H1 (cell line): Measurements from ENCODE around the gene FKBP1B. TPM values are rescaled to one million over a fixed set of nuclear protein-coding genes. Genes with fewer than 3 reads are reported as not detected.

Source experiments
- CTCF ChIA-PET: fragments of 300-600 bp; sonication (Branson Sonifier 250); formaldehyde crosslinking; loops from one replicate; lab custom pipeline; 2021; ENCODE audit not compliant: partially characterized antibody; lab: Charles Lee
- POLR2A ChIA-PET: fragments of 300-600 bp; sonication (Branson Sonifier 250); formaldehyde crosslinking; loops from one replicate; lab custom pipeline; 2021; ENCODE audit warnings: inconsistent platforms; ENCODE audit not compliant: partially characterized antibody; lab: Charles Lee
- DNase-seq, 2 experiments: peaks; one replicate each; pipeline versions ENCODE4 v3.0.0 to v3.0.0-alpha.2; 2010 to 2022; ENCODE audit warnings: low spot score in 2 of 2, low read depth in 1 of 2, mixed read lengths in 1 of 2
- FAIRE-seq: peaks from 2 replicates; lab custom pipeline; 2011; peaks lifted over from hg19 to GRCh38; lab: Jason Lieb, UNC
- H2AFZ ChIP-seq: 2 replicates; pipeline ENCODE4 v1.8.1; 2012; ENCODE audit warnings: low read length, inconsistent platforms
- H2AK5ac ChIP-seq: 2 replicates; pipeline ENCODE4 v1.6.1; 2013; ENCODE audit warnings: low read depth, low read length
- H2BK120ac ChIP-seq: replicated peaks from 2 replicates; pipeline ENCODE3; 2013; ENCODE audit warnings: low read depth, low read length, inconsistent platforms
- H2BK12ac ChIP-seq: 2 replicates; pipeline ENCODE4 v1.6.1; 2013; ENCODE audit warnings: low read depth, low read length
- H2BK15ac ChIP-seq: 2 replicates; pipeline ENCODE4 v1.6.1; 2013; ENCODE audit warnings: low read length
- H2BK20ac ChIP-seq: 2 replicates; pipeline ENCODE4 v1.6.1; 2013; ENCODE audit warnings: low read length
- H2BK5ac ChIP-seq: 2 replicates; pipeline ENCODE4 v1.6.1; 2013; ENCODE audit warnings: low read depth, low read length
- H3K14ac ChIP-seq: 2 replicates; pipeline ENCODE4 v1.6.1; 2013; ENCODE audit warnings: inconsistent platforms; ENCODE audit not compliant: insufficient read length
- H3K18ac ChIP-seq: 2 replicates; pipeline ENCODE4 v1.6.1; 2013; ENCODE audit warnings: low read length; ENCODE audit errors: extremely low read depth
- H3K23ac ChIP-seq: 2 replicates; pipeline ENCODE4 v1.6.1; 2013; ENCODE audit warnings: inconsistent platforms; ENCODE audit not compliant: insufficient read length
- H3K23me2 ChIP-seq: 2 replicates; pipeline ENCODE4 v1.6.1; 2013; ENCODE audit warnings: low read depth, low read length
- H3K27ac ChIP-seq: 2 replicates; pipeline ENCODE4 v1.6.1; 2011; ENCODE audit warnings: low read depth, low read length, inconsistent platforms
- H3K27me3 ChIP-seq, 4 experiments: replicated peaks in 1 of 4; 1 replicate in 1 of 4; 2 replicates in 3 of 4; pipeline versions ENCODE4 v1.6.1 to v1.8.1; 2011 to 2013; ENCODE audit warnings: low read length in 3 of 4, mild to moderate bottlenecking in 3 of 4, inconsistent platforms in 2 of 4, mixed read lengths in 2 of 4, moderate library complexity in 1 of 4; ENCODE audit not compliant: control insufficient read depth in 3 of 4, insufficient read depth in 3 of 4; ENCODE audit errors: extremely low read depth in 1 of 4
- H3K36me3 ChIP-seq, 4 experiments: 2 replicates each; pipeline versions ENCODE4 v1.6.1 to v1.8.1; 2011 to 2013; ENCODE audit warnings: mild to moderate bottlenecking in 4 of 4, low read length in 3 of 4, moderate library complexity in 2 of 4, control low read depth in 1 of 4, inconsistent platforms in 1 of 4; ENCODE audit not compliant: insufficient read depth in 4 of 4, control insufficient read depth in 2 of 4
- H3K4ac ChIP-seq: replicated peaks from 2 replicates; pipeline ENCODE3; 2013; ENCODE audit warnings: low read length, low read depth, mixed read lengths, inconsistent platforms; ENCODE audit not compliant: insufficient read length
- H3K4me1 ChIP-seq, 4 experiments: replicated peaks in 1 of 4; 1 replicate in 1 of 4; 2 replicates in 3 of 4; pipeline versions ENCODE4 v1.6.1 to v1.8.1; 2011 to 2013; ENCODE audit warnings: low read length in 3 of 4, inconsistent platforms in 2 of 4, mixed read lengths in 1 of 4; ENCODE audit not compliant: insufficient read depth in 4 of 4, control insufficient read depth in 3 of 4
- H3K4me2 ChIP-seq, 2 experiments: 2 replicates each; pipeline versions ENCODE4 v1.6.1 to v1.8.1; 2011 to 2013; ENCODE audit warnings: low read depth in 2 of 2, low read length in 2 of 2, control low read depth in 1 of 2, inconsistent platforms in 1 of 2, mild to moderate bottlenecking in 1 of 2; ENCODE audit not compliant: insufficient read depth in 1 of 2
- H3K4me3 ChIP-seq, 4 experiments: fragments of 200-600, 300-600 bp in 1 of 4; sonication (generic), shearing (Covaris generic), sonication (Bioruptor Twin) in 1 of 4; 2 replicates each; pipeline versions ENCODE4 v1.5.1 to v1.8.1; 2011 to 2016; ENCODE audit warnings: low read length in 4 of 4, low read depth in 3 of 4, control low read depth in 2 of 4, inconsistent platforms in 2 of 4, mild to moderate bottlenecking in 2 of 4, mixed read lengths in 1 of 4, moderate library complexity in 1 of 4; ENCODE audit not compliant: insufficient read depth in 2 of 4; ENCODE audit errors: extremely low read depth in 1 of 4
- H3K56ac ChIP-seq: replicated peaks from 2 replicates; pipeline ENCODE3; 2013; ENCODE audit warnings: low read depth, mild to moderate bottlenecking, mixed read lengths, low read length, inconsistent platforms; ENCODE audit not compliant: insufficient read length
- H3K79me1 ChIP-seq: 2 replicates; pipeline ENCODE4 v1.6.1; 2013; ENCODE audit warnings: low read depth, low read length, control low read depth
- H3K79me2 ChIP-seq, 2 experiments: 2 replicates each; pipeline versions ENCODE4 v1.6.1 to v1.8.1; 2012 to 2013; ENCODE audit warnings: low read length in 2 of 2, mild to moderate bottlenecking in 2 of 2, inconsistent platforms in 1 of 2; ENCODE audit not compliant: insufficient read depth in 2 of 2, control insufficient read depth in 1 of 2
- H3K9ac ChIP-seq, 4 experiments: replicated peaks in 1 of 4; 1 replicate in 1 of 4; 2 replicates in 3 of 4; pipeline versions ENCODE4 v1.6.1 to v1.8.1; 2011 to 2013; ENCODE audit warnings: low read depth in 3 of 4, low read length in 3 of 4, control low read depth in 2 of 4, mild to moderate bottlenecking in 2 of 4, moderate library complexity in 2 of 4, inconsistent platforms in 1 of 4; ENCODE audit errors: extremely low read depth in 1 of 4
- H3K9me3 ChIP-seq, 2 experiments: 2 replicates each; pipeline versions ENCODE4 v1.6.1 to v1.8.1; 2012 to 2013; ENCODE audit warnings: mild to moderate bottlenecking in 2 of 2, moderate library complexity in 2 of 2, control low read depth in 1 of 2, inconsistent platforms in 1 of 2, low read depth in 1 of 2, low read length in 1 of 2, mixed read lengths in 1 of 2; ENCODE audit not compliant: insufficient read depth in 2 of 2
- H4K20me1 ChIP-seq, 2 experiments: replicated peaks in 1 of 2; 2 replicates each; pipeline versions ENCODE3 to v1.8.1; 2011 to 2013; ENCODE audit warnings: inconsistent platforms in 2 of 2, low read length in 2 of 2, mild to moderate bottlenecking in 1 of 2; ENCODE audit not compliant: insufficient read depth in 2 of 2, control insufficient read depth in 1 of 2
- H4K5ac ChIP-seq: 2 replicates; pipeline ENCODE4 v1.6.1; 2013; ENCODE audit warnings: low read length, low read depth, mixed read lengths, inconsistent platforms; ENCODE audit not compliant: insufficient read length
- H4K8ac ChIP-seq: 2 replicates; pipeline ENCODE4 v1.8.0; 2013; ENCODE audit warnings: mild to moderate bottlenecking, moderate library complexity, low read length, inconsistent platforms; ENCODE audit not compliant: insufficient read depth; ENCODE audit errors: extremely low read depth
- H4K91ac ChIP-seq: replicated peaks from 2 replicates; pipeline ENCODE3; 2013; ENCODE audit warnings: low read length, mixed read lengths, inconsistent platforms; ENCODE audit not compliant: insufficient read length
- EGR1 ChIP-seq: IDR thresholded peaks from 2 replicates; pipeline ENCODE4 v1.6.1; 2011; ENCODE audit warnings: low read depth, low read length, borderline replicate concordance
- GABPA ChIP-seq: IDR thresholded peaks from 2 replicates; pipeline ENCODE4 v1.6.1; 2011; ENCODE audit warnings: mild to moderate bottlenecking, low read length, moderate library complexity, borderline replicate concordance; ENCODE audit not compliant: insufficient read depth
- POU5F1 ChIP-seq: IDR thresholded peaks from 2 replicates; pipeline ENCODE4 v1.6.1; 2011; ENCODE audit warnings: low read depth, mild to moderate bottlenecking, low read length, moderate library complexity
- TBP ChIP-seq: IDR thresholded peaks from 2 replicates; pipeline ENCODE4 v1.6.1; 2011; ENCODE audit warnings: low read depth, low read length, improper control_type of control experiment
- WGBS, 2 experiments: shearing (Covaris generic) in 1 of 2; methylation state at CpG; one replicate each; pipeline versions ENCODE4 v1.1.6 to v1.1.7; 2013 to 2015; ENCODE audit warnings: low lambda C conversion rate in 2 of 2, mixed read lengths in 2 of 2, inconsistent platforms in 1 of 2, low coverage in 1 of 2, missing lambda C conversion rate in 1 of 2; ENCODE audit not compliant: insufficient replicate concordance in 2 of 2, insufficient coverage in 1 of 2, insufficient read length in 1 of 2; ENCODE audit errors: extremely low coverage in 1 of 2, missing lambda C conversion rate in 1 of 2; 5-methylcytosine and 5-hydroxymethylcytosine counted together
- polyA plus RNA-seq, 7 experiments: library from polyadenylated mRNA; depleted of rRNA in 3 of 7; stranded (reverse) in 5 of 7; unstranded in 2 of 7; fragments of >200 nt in 5 of 7; fragments of 200-250 nt in 2 of 7; gene quantifications; 1 replicate in 5 of 7; 2 replicates in 1 of 7; 4 replicates in 1 of 7; pipeline versions ENCODE4 v1.2.1 to v1.2.3, GENCODE V29; 2011 to 2013; ENCODE audit warnings: missing spikeins in 2 of 7, mixed read lengths in 2 of 7
- total RNA-seq: library from RNA; stranded (reverse); fragmentation: NEBNext Ultra II Directional; extraction: Animal tissue kit (Norgen Biotek cat#: 25700); gene quantifications from 2 replicates; pipeline ENCODE4 v1.2.1, GENCODE V29; 2021
- TF ChIP-seq, protein P1 (sequence below): IDR thresholded peaks from 2 replicates; pipeline ENCODE4 v1.6.1; 2012; ENCODE audit warnings: inconsistent platforms
- TF ChIP-seq, protein P2 (sequence below): IDR thresholded peaks from 2 replicates; pipeline ENCODE4 v1.6.1; 2012; ENCODE audit warnings: inconsistent platforms

FKBP1B gene
- total and polyA plus RNA-seq, 2 of the 8 experiments (the other 6 are each of a cell fraction or from before 2014, with no cell fraction given), result 50.8 to 151 TPM

- peak overlapping the region; percentile 89 for H4K91ac ChIP-seq
- peak overlapping the region; percentile 62 to 90 for H3K4me2 ChIP-seq
- peak overlapping the region in 3 of 4 experiments; percentile 41 to 61 (median 51); a peak in 4 of 7 replicates for H3K9ac ChIP-seq
Observed at GRCh38 chr2:24010477-24011249, 38.9 kb upstream of the FKBP1B start.

More at GRCh38 chr2:24010477-24011249, 38.9 kb upstream of the FKBP1B start:
- Histone ChIP-seq H4K8ac (peak overlapping the region; percentile 94), H3K4me3 (peak overlapping the region; percentile 30 to 64 (median 44)), H3K79me1 (no peaks in the 10 kb centered on the region), H3K56ac (no peak overlapping the region), H2AK5ac (no peak overlapping the region), H3K4ac (peak overlapping the region; percentile 34), H2BK120ac (no peak overlapping the region), H3K36me3 (no peaks in the 10 kb centered on the region), H3K27me3 (peaks cover 0 to 13% (median 6%) of the 10 kb centered on the region in 4 experiments; a peak in 3 of 7 replicates), H2BK15ac (no peak overlapping the region; the same call in 1 of the 2 replicates), H3K9me3 (no peaks in the 10 kb centered on the region), H2AFZ (peak overlapping the region; percentile 94), H4K5ac (peak overlapping the region; percentile 15), H3K23me2 (peaks cover 4% of the 10 kb centered on the region; the same call in 1 of the 2 replicates), H2BK12ac (peak overlapping the region; percentile 75; the same call in 1 of the 2 replicates), H3K18ac (peak overlapping the region; percentile 36), H3K14ac (no peak overlapping the region), H3K79me2 (no peaks in the 10 kb centered on the region), H2BK20ac (no peak overlapping the region), H3K23ac (no peak overlapping the region), H2BK5ac (peak overlapping the region; percentile 63; the same call in 1 of the 2 replicates), H3K4me1 (peaks cover 0 to 16% (median 11%) of the 10 kb centered on the region in 4 experiments; a peak in 6 of 7 replicates), H4K20me1 (no peaks in the 10 kb centered on the region), H3K27ac (no peak overlapping the region)
- ChIA-PET POLR2A (interaction anchor here (0.8 to 3.6 kb wide), 16 partner anchors 10 to 84 kb away, joined by 3 to 20 read pairs (median 4); partner anchors contain the start of genes ATAD2B, FKBP1B, UBXN2A and WDCP), CTCF (interaction anchor here (1.2 to 1.9 kb wide), 7 partner anchors 10 to 187 kb away, joined by 3 to 7 read pairs (median 6); no protein-coding TSS in a partner anchor)
- no peak for FAIRE-seq
- no peak for DNase-seq
- TF ChIP-seq, protein P1, sequence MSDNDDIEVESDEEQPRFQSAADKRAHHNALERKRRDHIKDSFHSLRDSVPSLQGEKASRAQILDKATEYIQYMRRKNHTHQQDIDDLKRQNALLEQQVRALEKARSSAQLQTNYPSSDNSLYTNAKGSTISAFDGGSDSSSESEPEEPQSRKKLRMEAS, result peak; percentile 21; the same call in 1 of the 2 replicates
- TF ChIP-seq GABPA, result 0 out of 2 replicates have a peak, but pooled peaks have one; percentile 12
- TF ChIP-seq, protein P2, sequence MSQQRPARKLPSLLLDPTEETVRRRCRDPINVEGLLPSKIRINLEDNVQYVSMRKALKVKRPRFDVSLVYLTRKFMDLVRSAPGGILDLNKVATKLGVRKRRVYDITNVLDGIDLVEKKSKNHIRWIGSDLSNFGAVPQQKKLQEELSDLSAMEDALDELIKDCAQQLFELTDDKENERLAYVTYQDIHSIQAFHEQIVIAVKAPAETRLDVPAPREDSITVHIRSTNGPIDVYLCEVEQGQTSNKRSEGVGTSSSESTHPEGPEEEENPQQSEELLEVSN, result peak; percentile 22; the same call in 1 of the 2 replicates
- TF ChIP-seq POU5F1, result no peak
- no peak for TF ChIP-seq EGR1
- TF ChIP-seq TBP, result 0 out of 2 replicates have a peak, but pooled peaks have one; percentile 14
- WGBS, 2 experiments, result 67% methylated on average over 31 of the region's 37 CpGs; no CpG with 5 or more reads in 1 of the 2 experiments
